Measurements from ENCODE around the gene IGFL2. TPM values are rescaled to one million over a fixed set of nuclear protein-coding genes. Genes with fewer than 3 reads are reported as not detected.

IGFL2 gene
- total RNA-seq, 1 donor from 2014 or later = not detected

DNA sequence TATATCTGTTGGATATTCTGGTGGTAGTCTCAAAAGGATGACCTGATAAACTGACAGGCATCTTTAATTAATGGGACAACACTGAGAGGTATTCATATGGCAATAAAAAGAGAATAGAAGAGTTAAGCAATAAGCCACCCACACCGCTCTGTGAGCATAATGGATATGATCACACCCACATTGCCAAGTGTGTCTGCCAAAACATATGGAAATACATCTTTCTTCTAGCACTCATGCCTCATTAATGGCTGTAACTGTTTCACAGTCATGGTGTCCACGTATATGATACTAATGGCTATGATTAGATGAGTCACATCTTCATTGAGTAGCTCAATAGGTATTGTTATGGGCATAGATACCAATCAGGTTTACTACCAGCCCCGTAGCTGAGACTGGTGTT lies 36.7 kb upstream of the IGFL2 start:
- H3K4me1 Mint-ChIP-seq (ENCODE audit: low read depth) = peaks cover 7% of the 10 kb centered on the region
- no peaks in the 10 kb centered on the region for H3K36me3 Mint-ChIP-seq (ENCODE audit: insufficient read depth)
- no peak overlapping the region for H3K4me3 Mint-ChIP-seq (ENCODE audit: low read depth)
- TF ChIP-seq, protein P1, sequence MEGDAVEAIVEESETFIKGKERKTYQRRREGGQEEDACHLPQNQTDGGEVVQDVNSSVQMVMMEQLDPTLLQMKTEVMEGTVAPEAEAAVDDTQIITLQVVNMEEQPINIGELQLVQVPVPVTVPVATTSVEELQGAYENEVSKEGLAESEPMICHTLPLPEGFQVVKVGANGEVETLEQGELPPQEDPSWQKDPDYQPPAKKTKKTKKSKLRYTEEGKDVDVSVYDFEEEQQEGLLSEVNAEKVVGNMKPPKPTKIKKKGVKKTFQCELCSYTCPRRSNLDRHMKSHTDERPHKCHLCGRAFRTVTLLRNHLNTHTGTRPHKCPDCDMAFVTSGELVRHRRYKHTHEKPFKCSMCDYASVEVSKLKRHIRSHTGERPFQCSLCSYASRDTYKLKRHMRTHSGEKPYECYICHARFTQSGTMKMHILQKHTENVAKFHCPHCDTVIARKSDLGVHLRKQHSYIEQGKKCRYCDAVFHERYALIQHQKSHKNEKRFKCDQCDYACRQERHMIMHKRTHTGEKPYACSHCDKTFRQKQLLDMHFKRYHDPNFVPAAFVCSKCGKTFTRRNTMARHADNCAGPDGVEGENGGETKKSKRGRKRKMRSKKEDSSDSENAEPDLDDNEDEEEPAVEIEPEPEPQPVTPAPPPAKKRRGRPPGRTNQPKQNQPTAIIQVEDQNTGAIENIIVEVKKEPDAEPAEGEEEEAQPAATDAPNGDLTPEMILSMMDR (IDR thresholded peaks at IDR 0.05; ENCODE audit: unreplicated experiment) = no peak
- no peak overlapping the region for H3K27ac Mint-ChIP-seq
- peaks cover 4% of the 10 kb centered on the region for H3K27me3 Mint-ChIP-seq
- DNase-seq (ENCODE audit: low spot score, unreplicated experiment) = no peak
- H3K9me3 Mint-ChIP-seq (ENCODE audit: low read depth) = no peaks in the 10 kb centered on the region

DNA sequence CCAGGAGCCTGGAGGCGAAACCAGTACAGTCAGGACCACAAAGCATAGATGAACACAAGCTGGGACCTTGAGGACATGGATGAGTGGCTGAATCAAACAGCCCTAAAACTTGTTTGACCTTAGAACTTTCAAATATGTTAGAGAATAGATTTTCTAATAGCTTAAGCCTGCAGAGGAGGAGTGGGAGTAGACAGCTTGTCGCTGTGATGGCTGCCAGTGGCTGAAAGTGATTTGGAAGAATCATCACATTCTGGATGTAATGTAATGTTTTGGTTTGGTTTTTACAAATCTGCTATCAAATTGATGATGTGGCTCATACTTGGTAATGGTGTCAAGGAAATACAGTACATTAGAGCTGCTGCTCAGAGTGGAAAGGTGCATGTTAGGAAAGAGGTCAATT lies 35.5 kb upstream of the IGFL2 start:
- Mint-ChIP-seq H3K36me3 (ENCODE audit: insufficient read depth) (no peaks in the 10 kb centered on the region), H3K9me3 (ENCODE audit: low read depth) (no peaks in the 10 kb centered on the region), H3K27me3 (peaks cover 4% of the 10 kb centered on the region), H3K4me1 (ENCODE audit: low read depth) (peaks cover 7% of the 10 kb centered on the region), H3K4me3 (ENCODE audit: low read depth) (no peak overlapping the region), H3K27ac (no peak overlapping the region)
- TF ChIP-seq, protein P1 (IDR thresholded peaks at IDR 0.05; ENCODE audit: unreplicated experiment) = no peak
- no peak for DNase-seq (ENCODE audit: low spot score, unreplicated experiment)

DNA sequence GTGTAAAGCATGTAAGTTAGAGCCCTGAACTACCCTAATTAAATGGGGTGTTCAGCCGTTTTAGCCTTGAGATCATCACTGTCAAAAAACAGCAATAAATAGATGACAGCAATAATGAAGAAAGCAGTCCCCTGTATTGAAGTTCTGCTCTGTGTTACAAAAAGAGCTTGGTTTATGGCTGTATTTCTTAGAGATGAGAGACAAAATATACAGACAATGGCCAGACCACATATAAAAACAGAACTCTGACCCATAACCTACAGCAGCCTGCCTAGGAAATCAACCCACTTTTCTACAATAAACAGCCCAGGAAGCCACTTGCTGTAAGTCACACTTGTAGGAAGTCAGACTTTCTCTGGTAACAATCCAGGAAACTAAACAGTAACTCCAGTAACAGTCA lies 34.3 kb upstream of the IGFL2 start:
- H3K27me3 Mint-ChIP-seq = peaks cover 4% of the 10 kb centered on the region
- no peak overlapping the region for H3K27ac Mint-ChIP-seq
- H3K36me3 Mint-ChIP-seq (ENCODE audit: insufficient read depth) = no peaks in the 10 kb centered on the region
- peaks cover 7% of the 10 kb centered on the region for H3K4me1 Mint-ChIP-seq (ENCODE audit: low read depth)
- no peaks in the 10 kb centered on the region for H3K9me3 Mint-ChIP-seq (ENCODE audit: low read depth)
- TF ChIP-seq, protein P1 (IDR thresholded peaks at IDR 0.05; ENCODE audit: unreplicated experiment) = no peak
- no peak overlapping the region for H3K4me3 Mint-ChIP-seq (ENCODE audit: low read depth)
- DNase-seq (ENCODE audit: low spot score, unreplicated experiment) = no peak

DNA sequence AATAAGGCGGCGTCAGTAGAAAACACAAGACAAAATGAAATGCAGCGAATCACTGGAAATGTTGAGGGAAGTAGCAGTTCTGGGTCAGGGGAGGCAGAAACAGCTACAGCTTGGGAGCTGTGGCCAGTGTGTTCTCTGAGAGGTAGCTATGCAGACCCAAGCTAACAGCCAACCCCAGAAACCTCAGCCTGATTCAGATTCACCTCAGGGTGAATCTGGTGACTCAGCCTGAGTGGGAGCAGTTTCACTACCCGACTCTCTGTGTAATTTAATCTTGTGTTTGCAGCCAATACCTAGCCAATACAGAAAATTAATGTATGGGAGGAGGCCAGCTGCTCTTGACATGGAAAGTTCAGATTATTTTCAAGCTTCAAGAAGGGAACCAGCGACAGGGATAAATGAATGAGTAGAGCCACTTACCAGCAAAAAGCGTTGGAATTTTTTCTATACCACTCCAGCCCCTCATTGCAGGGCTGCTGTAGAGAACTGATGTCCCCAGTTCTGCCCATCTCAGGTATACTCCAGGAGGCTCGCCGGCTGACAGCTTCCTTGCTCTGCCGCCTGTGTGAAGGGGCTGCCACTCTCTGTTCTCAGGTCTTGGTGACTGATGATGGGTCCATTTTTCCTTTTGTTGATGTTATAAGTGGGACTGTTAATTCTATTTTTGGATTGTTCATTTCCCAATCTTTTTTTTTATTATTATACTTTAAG lies 32.5 kb upstream of the IGFL2 start:
- TF ChIP-seq, protein P1 (IDR thresholded peaks at IDR 0.05; ENCODE audit: unreplicated experiment) = no peak
- Mint-ChIP-seq H3K27ac (no peak overlapping the region), H3K27me3 (peaks cover 4% of the 10 kb centered on the region), H3K36me3 (ENCODE audit: insufficient read depth) (no peaks in the 10 kb centered on the region), H3K9me3 (ENCODE audit: low read depth) (peaks cover 3% of the 10 kb centered on the region), H3K4me3 (ENCODE audit: low read depth) (no peak overlapping the region), H3K4me1 (ENCODE audit: low read depth) (peaks cover 7% of the 10 kb centered on the region)
- DNase-seq (ENCODE audit: low spot score, unreplicated experiment) = no peak

DNA sequence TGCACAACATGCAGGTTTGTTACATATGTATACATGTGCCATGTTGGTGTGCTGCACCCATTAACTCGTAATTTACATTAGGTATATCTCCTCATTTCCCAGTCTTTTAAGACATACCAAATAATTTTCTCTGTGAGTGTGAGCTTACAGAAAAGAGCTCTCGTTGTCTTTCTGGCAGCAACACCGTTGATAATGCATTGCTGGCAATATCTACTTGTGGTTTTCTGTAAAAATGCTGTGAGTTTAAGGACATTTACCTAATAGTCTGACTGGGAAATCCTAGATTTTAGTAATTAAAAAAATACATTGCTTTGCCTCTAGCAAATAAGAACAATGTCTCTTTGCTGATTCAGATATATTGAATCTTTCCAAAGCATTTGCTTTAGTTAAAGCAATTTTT lies 31.9 kb upstream of the IGFL2 start:
- TF ChIP-seq, protein P1 (IDR thresholded peaks at IDR 0.05; ENCODE audit: unreplicated experiment) = no peak
- peaks cover 4% of the 10 kb centered on the region for H3K27me3 Mint-ChIP-seq
- H3K27ac Mint-ChIP-seq = no peak overlapping the region
- H3K4me3 Mint-ChIP-seq (ENCODE audit: low read depth) = no peak overlapping the region
- H3K9me3 Mint-ChIP-seq (ENCODE audit: low read depth) = peaks cover 3% of the 10 kb centered on the region
- H3K4me1 Mint-ChIP-seq (ENCODE audit: low read depth) = peaks cover 7% of the 10 kb centered on the region
- H3K36me3 Mint-ChIP-seq (ENCODE audit: insufficient read depth) = no peaks in the 10 kb centered on the region
- DNase-seq (ENCODE audit: low spot score, unreplicated experiment) = no peak
